ENCODE measurements around the gene RPS6KA4.

Gene RPS6KA4

DNA sequence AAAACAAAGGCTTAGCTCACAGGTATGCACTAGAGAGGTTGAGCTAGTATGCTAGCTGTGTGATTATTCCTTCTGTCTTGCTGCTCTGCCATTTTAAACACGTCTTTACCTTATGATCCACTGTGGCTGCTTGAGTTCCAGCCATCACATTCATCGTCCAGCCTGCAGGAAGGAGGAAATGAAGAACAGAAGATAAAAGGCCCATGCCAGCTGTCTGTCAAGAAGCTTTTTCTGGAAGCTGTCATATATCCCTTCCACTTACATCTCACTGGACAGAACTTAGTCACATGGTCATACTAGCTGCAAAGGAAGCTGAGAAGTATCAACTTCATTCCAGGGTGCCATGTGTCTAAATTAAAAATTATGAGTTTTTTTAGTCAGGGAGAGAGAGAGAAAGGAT, 31.6 kb upstream of the RPS6KA4 start:
- DNase-seq (ENCODE audit: low read depth) = no peak

DNA sequence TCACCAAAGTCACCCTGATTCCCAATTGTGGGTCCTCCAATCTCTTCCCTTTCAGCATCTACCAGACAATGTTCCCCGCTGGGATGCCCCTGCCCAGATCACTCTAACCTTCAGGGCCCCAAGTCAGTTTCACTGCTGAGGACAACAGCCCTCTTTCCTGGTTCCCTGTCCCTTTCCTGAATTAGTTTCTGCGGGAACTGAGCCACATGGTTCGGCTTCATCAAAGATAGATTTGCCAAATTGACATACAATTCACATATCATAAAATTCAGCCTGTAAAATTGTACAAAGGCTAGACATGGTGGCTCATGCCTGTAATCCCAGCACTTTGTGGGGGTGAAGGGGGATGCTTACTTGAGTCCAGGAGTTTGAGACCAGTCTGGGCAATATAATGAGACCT, 31.0 kb upstream of the RPS6KA4 start:
- no peak for DNase-seq (ENCODE audit: low read depth)

DNA sequence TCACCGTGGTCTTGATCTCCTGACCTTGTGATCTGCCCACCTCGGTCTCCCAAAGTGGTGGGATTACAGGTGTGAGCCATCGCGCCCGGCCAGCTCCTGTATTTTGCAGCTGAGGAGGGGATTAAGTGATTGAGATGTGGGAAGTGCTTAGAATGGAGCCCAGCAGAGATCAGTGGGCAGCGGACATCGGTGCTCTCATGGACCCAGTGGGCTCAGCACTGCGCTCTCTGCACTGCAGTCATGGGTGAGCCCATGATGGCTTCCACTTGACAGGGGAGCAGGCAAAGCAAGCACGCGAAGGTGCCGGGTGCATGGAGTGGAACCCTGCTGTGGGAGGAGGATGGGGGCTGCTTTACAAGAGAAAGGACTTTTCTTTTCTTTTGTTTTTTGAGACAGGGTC, 28.1 kb upstream of the RPS6KA4 start:
- no peak for DNase-seq (ENCODE audit: low read depth)

DNA sequence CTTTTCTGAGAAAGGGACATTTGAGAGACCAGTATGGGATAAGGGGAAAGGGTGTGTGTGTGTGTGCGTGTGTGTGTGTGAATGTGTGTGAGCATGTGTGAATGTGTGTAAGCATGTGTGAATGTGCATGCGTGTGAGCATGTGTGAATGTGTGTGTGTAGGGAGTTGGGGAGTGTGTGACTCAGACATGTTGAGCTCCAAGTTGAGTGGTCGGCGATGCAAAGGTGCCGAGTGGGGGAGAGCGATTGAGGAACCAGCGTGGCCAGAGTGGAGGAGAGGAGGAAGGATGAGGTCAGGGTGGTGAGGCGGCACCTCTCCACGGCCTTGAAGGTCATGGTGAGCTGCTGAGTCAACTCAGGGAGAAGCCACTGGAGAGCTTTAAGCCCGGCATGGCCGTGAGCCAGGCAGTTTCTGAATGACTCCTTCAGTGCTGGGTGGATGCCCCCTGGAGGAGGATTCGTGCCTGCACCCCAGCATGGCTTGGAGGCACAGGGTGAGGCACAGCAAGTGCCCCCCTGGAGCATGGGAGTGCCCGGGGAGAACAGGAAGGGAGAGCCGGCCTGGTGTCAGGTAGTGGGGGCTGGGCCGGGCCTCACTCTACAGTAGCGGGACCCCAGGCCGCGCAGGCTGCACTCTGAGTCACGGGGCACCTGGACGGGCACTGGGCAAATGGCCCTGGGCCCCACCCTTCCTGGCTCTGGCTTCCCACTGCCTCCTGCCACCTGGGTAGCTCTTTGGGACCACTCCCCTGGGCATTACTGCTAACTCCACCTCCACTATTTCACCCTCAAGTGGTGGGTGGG, 27.2 kb upstream of the RPS6KA4 start:
- peak; percentile 74 for DNase-seq (ENCODE audit: low read depth)

DNA sequence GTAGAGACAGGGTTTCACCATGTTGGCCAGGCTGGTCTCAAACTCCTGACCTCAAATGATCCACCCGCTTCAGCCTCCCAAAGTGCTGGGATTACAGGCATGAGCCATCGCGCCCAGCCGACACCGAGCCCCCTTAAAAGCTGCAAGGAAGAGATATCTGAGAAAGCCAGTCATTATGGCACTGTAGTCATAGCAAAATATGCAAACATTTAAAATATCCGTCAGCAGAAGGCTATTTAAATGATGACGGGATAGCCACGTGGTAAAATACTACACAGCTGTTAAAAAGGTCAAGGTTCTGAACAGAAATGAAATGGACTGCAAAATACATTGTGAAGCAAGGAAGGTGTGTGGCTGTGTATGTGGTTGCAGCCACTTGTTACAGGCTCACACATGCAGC, 25.4 kb upstream of the RPS6KA4 start:
- no peak for DNase-seq (ENCODE audit: low read depth)

DNA sequence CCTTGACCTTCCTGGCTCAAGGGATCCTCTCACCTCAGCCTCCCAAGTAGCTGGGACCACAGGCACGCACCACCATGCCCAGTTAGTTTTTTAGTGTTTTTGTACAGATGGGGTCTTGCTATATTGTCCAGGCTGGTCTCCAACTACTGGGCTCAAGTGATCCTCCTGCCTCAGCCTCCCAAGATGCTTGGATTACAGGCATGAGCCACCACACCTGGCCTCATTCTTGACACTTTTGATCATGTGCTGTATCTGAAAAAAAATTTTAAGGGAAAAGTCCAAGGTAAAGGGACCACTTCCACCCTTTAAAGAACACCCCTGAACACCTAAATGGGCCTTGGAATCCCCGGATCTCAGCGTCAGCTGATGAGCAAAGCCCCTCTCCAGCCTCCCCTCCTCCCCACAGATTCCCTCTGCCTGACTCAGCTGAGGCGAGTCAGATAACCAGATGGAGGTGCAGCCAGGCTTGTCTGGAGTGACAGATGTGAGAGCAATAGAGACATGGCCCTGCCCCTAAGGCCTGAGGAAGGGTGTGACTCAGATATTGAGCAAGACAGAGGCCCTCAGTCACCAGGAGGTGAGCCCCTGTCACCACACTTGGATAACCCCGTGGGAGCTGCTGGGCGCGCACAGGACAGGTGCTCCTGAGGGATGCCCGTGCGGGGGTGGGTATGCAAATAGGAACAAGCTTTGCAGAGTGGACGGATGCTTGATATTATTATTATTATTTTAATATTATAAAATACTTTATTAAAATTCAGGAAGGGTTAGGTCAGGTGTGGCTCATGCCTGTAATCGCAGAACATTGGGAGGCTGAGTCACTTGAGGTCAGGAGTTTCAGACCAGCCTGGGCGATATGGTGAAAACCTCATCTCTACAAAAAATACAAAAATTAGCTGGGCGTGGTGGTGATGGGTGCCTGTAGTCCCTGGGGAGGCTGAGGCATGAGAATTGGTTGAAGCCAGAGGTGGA, 23.9 kb upstream of the RPS6KA4 start:
- peak; percentile 61 for DNase-seq (ENCODE audit: low read depth)

DNA sequence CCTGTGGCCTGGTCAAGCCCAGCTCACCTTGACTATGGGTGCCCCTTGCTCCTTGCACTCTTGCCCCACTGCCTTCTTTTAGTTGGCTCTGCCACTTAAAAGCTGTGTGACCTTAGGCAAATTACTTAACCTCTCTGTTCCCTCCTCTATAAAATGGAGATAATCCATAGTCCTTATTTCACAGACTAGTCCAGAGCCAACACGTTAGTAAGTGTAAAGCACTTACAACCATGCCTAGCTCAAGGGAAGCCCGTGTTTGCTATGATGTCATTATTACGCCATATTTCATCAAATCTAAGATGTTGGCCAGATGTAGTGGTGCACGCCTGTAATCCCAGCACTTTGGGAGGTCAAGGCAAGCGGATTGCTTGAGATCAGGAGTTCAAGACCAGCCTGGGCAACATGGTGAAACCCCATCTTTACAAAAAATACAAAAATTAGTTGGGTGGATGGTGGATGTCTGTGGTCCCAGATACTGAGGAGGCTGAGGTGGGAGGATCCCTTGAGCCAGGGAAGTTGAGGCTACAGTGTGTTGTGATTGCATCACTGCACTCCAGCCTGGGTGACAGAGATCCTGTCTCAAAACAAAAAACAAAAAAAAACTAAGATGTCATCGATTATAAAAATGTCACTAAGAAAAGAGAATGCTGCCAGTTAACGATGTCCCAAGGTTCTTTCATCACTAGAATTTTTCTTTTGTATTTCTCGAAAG, 21.3 kb upstream of the RPS6KA4 start:
- no peak for DNase-seq (ENCODE audit: low read depth)

DNA sequence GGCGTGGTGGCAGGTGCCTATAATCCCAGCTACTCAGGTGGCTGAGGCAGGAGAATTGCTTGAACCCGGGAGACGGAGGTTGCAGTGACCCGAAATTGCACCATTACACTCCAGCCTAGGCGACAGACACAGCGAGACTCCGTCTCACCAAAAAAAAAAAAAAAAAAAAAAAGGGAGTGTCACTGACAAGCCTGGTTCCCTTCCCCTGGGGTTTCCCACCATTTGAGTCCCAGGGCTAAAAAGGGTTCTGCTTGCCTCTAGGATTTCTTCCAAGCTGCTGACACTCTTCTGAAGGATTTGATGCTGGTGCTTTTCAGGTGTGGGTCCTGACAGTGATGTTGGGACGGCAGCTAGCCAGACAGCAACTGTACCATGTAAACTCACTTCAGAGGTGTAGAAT, 20.2 kb upstream of the RPS6KA4 start:
- no peak for DNase-seq (ENCODE audit: low read depth)

DNA sequence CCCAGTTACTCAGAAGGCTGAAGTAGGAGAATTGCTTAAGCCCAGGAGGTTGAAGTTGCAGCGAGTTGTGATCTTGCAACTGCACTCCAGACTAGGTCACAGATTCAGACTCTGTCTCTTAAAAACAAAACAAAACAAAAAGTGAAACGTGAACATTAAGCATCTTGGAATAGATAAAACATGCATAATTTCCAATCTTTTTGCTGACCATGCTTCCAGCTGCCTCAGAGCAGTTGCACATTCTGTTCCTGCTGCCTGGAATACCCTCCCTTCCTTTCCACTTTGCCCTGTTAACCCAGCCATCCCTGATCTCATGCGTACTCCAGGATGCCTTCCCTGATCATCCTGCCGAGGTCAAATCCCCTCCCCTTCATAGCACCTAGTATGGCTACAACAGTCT, 19.7 kb upstream of the RPS6KA4 start:
- DNase-seq (ENCODE audit: low read depth) = no peak

DNA sequence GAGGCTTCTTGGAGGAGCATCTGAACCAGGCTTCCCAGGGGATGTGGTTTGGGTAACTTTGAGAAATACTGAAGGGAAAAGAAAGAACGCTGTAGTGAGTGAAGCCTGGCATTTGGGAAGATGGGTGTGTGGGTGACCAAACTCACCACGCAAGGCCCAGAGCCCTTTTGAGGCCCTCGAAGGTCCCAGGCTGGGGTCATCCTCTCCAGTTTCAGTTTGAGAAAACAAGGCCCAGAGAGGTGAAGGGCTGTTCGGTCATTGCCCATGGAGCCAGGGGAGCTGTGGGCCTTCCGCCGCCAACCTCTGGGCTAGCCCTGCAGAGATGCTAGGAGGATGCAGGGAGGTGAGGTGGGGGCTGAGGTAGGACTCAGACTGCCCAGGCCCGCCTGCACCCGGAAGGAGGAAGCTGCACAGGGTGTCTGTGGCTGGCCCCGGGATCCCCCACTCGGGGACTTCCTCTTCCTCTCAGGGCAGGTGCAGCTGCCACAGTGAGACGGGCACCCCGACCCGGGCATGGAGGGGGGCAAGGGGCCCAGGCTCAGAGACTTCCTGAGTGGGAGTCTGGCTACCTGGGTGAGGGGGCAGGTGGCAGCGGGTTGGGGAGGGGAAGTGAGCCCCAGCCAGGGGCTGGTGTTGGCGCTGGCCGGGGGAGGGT, 19.1 kb upstream of the RPS6KA4 start, which contains the start of gene CCDC88B:
CCDC88B (plus strand) TSS at position 451 of the 655 bp plus-strand sequence; CDS start at position 514, 63 bp downstream.
- DNase-seq (ENCODE audit: low read depth) = no peak

DNA sequence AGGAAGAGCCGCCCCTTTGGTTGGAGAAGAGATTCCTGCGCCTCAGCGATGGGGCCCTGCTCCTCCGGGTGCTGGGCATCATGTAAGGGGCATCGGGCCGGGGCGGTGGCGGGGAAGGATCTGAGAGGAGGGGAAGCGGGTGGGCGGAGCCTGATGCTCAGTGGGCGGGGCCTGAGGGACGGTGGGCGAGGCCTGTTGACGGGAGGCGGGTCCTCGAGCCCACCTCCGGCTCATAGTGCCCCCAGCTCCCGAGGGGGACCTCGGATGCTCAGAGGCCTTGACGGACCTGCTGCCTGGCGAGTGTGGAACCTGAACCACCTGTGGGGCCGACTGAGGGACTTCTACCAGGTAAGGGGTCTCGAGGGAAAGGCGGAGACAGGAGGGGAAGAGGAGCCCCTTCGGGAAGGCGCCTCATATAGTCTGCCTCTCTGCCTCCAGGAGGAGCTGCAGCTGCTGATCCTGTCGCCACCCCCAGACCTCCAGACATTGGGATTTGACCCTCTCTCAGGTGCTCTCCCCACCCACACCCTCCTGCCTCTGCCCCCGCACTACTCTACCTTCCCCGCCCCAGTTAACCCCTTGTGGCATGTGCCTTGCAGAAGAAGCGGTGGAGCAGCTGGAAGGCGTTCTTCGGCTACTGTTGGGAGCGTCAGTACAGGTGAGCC, 18.2 kb upstream of the RPS6KA4 start:
- no peak for DNase-seq (ENCODE audit: low read depth)

DNA sequence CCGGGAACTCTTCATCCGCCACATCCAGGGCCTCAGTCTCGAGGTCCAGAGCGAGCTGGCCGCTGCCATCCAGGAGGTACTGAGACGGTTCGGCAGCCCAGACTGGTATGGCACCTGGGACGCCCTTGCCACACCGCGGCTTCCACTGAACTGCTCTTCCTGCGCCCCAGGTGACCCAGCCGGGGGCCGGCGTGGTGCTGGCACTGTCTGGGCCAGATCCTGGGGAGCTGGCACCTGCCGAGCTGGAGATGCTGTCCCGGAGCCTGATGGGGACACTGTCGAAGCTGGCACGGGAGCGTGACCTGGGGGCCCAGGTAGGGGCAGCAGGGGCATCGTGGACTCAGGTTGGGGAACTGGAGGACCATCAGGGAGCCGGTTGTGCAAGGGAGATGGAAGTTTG, 17.5 kb upstream of the RPS6KA4 start:
- no peak for DNase-seq (ENCODE audit: low read depth)

DNA sequence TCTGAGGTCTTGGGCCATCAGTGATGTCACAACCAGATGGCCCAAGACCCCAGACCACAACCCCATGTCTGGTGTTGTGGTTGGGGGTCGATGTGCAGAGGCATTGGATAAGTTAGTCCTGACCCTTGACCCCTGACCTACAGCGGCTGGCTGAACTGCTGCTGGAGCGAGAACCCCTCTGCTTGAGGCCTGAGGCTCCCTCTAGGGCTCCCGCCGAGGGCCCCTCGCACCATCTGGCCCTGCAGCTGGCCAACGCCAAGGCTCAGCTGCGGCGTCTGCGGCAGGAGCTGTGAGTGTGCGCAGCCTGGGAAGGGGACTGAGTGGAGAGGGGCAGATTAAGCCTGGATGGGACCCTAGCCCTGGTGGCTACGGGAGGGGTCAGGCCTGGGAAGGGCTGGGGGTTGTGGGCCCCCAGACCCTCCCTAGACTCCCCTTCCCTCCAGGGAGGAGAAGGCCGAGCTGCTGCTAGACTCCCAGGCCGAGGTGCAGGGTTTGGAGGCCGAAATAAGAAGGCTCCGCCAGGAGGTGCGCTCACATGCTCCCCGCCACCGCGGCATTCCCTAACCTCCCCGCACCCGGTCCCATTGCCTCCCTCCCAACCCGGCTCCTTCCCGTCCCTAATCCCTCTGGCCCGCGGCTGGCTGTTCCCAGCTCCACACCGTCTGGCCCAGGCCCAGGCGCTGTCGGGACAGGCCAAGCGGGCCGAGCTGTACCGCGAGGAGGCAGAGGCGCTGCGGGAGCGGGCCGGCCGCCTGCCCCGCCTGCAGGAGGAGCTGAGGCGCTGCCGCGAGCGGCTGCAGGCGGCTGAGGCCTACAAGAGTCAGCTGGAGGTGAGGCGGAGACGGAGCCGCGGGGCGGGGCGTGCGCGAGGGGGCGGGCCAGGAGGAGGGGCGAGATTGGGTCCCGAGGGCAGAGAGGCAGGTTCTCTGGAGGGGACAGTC, 16.8 kb upstream of the RPS6KA4 start:
- DNase-seq (ENCODE audit: low read depth) = peak; percentile 85

DNA sequence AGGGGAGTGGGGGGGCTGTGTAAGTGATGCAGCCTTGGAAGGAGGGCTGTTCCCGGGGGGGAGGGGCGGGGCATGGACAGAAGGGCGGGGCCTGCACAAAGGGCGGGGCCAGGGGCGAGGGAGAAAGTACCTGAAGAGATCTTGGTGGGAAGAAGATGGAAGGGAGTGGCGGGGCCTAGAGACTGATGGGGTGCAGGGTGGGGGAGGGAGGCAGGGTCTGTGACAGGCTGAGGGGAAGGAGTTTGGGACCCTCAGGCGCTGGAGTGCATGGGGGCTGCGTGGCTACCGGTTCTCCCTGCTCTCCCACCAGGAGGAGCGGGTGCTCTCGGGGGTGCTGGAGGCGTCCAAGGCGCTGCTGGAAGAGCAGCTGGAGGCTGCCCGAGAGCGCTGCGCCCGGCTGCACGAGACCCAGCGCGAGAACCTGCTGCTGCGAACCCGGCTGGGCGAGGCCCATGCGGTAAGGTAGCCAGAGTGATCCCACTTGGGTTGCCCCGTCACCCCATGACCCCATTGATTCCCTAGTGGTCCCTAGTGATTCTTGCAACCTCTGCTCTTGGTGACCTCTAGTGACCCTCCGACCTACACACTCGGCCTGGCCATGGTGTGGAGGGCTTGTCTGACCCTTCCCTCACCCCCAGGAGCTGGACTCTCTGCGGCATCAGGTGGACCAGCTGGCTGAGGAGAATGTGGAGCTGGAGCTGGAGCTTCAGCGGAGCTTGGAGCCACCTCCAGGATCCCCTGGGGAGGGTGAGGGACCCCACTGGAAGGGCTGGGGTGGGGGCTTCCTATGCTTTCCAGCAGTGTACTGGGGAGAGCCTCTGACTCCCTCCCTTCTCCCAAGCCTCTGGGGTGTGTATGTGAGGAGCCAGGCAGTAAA, 15.9 kb upstream of the RPS6KA4 start:
- no peak for DNase-seq (ENCODE audit: low read depth)

DNA sequence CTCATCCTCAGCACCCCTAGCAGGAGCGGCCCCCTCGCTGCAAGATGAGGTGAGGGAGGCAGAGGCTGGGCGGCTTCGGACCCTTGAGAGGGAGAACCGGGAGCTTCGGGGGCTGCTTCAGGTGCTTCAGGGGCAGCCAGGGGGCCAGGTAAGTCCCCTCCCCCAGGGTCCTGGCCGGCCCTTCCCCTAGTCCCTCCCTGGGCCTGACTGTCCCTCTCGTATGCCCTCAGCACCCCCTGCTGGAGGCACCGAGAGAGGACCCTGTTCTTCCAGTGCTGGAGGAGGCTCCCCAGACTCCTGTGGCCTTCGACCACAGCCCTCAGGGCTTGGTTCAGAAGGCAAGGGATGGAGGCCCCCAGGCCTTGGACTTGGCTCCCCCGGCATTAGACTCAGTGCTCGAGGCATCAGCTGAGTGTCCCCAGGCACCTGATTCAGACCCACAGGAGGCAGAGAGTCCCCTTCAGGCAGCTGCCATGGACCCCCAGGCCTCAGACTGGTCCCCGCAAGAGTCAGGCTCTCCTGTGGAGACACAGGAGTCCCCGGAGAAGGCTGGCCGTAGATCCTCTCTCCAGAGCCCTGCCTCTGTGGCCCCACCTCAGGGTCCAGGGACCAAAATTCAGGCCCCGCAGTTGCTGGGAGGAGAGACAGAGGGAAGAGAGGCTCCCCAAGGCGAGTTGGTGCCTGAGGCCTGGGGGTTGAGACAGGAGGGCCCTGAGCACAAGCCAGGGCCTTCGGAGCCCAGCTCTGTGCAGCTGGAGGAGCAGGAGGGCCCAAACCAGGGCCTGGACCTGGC, 15.0 kb upstream of the RPS6KA4 start:
- no peak for DNase-seq (ENCODE audit: low read depth)

DNA sequence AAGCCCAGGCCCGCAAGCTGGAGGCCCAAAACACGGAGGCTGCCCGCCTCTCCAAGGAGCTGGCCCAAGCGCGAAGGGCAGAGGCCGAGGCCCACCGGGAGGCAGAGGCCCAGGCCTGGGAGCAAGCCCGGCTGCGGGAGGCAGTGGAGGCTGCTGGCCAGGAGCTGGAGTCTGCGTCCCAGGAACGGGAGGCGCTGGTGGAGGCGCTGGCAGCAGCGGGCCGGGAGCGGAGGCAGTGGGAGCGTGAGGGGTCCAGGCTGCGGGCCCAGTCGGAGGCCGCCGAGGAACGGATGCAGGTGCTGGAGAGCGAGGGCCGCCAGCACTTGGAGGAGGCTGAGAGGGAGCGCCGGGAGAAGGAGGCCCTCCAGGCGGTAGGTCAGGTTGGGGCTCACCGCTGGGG, 14.2 kb upstream of the RPS6KA4 start:
- no peak for DNase-seq (ENCODE audit: low read depth)

DNA sequence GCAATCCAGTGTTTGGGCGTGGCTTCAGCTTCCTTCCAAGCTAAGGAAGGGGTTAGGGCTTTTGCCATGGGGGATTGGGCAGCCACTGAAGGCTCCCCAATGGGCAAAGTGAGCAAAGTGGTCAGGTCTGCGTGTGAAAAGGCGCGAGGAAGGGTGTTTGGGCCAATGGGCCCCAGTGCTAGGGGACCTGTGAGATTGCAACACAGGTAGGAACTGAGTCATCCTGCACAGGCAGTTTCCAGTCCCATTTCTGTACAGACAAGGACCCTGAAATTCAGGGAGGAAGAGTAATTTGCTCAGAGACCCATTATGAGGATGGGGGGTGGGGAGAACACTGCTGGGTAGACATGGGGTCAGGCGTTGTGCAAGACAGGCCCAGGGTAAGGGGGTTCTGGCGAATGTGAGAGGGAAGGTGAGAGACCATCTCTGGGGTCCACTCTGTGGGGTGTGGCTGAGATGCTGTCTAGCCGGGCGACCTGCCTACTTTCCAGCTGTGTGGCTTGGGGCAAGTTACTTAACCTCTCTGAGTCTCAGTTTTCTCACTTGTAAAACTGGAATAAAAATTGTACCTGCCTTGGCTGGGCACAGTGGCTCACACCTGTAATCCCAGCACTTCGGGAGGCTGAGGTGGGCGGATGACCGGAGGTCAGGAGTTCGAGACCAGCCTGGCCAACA, 11.6 kb upstream of the RPS6KA4 start:
- no peak for DNase-seq (ENCODE audit: low read depth)
